Measurements from ENCODE around the gene TBCA.

- no peak for TF ChIP-seq CTCF (conservative IDR thresholded peaks at IDR 0.05; ENCODE audit: low read length)
- no peak for TF ChIP-seq EZH2phosphoT487 (IDR thresholded peaks at IDR 0.05; ENCODE audit: borderline replicate concordance)
These were observed 3.4 kb downstream of the TBCA start for GRCh38 chr5:77772729-77773128.
